DMS53 treated with DMSO at 0.1 percent for 48 hours (cell line): ENCODE data around the gene IDNK.

Source experiments
- DNase-seq: peaks from one replicate; lab custom pipeline; 2025; ENCODE audit not compliant: unreplicated experiment; lab: John Stamatoyannopoulos, UW

The IDNK gene

DNA sequence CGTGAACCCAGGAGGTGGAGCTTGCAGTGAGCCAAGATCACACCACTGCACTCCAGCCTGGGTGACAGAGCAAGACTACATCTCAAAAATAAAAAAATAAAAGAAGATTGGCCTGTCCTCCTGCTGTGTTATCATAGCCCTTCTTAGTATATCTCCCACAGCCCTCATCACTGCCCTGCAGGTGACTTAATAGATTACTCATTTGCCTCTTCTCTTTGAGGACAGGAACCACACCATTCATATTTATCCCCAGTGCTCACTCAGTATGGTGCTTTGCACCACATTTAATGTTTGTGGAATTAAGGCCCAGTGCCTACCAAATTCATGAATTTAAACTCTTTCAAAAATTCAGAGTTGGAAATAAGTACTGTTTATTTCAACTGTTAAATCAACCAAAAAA lies 10.3 kb downstream of the IDNK start:
- no peak for DNase-seq

DNA sequence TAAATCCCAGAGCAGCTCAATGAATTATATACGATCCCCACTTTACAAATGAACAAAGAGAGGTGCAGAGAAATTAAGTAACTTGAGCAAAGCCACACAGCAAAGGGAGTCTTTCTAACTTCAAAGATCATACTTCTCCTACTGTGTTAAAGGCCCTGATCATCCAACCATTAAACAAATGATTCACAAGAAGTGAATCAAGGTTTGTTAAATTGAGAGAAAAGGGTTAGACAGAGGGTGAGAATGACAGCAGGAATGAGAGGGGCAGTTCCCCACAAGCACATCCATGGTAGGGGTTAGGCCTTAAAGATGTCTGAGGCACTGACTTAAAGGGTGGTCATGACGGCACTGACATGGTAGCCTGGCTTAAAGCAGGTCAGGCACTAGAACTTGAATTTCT lies 10.7 kb downstream of the IDNK start:
- no peak for DNase-seq

GRCh38 chr9:83636813-83637212 lies 13.9 kb downstream of the IDNK start:
- no peak for DNase-seq

- DNase-seq: no peak
Observed at GRCh38 chr9:83637389-83637788, 14.4 kb downstream of the IDNK start.

GRCh38 chr9:83639266-83639665 lies 16.3 kb downstream of the IDNK start:
- no peak for DNase-seq

DNA sequence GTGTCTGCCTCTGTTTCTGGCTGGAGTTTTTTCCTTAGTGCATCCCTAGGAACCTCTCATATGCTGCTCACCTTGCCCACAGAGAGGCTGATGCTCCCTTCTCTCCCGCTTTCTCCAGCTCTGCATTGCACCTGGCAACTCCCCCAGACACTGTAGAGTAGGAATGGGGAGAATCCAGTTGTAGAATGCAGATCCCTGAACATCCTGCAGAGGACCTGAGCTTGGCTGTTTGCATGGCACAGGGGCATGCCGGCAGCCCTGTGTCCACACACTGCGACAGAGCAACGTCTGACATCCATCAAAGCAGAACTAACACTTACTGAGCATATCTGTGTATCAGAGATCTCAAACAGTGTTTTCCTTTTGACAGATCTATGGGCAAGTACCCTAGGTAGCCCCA lies 19.9 kb downstream of the IDNK start:
- DNase-seq: no peak

GRCh38 chr9:83646500-83647239 lies 23.7 kb downstream of the IDNK start:
- DNase-seq: no peak

DNA sequence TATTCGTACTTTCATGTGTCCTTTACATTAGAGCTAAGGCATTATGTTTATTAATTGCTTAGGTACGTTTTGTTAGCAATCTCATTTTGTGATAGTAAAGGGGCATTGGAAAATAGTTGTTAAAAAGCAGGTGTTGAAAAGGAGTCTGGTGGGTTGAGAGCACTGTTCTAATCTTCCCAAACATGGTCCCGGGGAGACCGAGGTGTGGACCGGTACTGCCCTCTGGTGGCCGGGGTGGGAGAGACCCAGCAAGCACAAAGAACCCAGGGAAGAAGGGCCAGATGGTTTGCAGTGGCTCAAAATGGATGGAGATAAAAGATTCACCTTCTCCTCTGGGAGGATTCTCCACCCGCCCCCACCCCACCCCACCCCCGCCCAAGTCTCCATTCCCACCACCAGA lies 26.1 kb downstream of the IDNK start:
- no peak for DNase-seq

DNA sequence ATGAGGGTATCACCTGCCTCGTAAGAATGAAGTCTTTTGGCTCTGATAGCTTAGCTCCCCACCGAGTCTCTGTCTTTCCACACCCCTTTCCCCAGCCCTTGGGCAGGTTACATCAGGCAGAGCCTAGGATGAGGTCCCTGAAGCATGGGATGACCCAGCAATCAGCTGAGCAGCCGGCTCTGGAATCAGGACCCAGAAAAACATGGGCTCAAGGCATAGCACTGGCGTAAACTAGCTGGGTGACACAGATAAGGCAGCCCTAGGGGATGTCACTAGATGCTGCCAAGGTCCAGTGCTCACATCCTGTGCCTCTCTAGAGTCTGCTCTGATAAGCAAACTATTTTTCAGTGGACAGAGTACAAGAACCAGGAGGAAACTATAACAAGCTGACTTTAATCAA lies 26.6 kb downstream of the IDNK start:
- DNase-seq: no peak

- no peak for DNase-seq
Observed at GRCh38 chr9:83651558-83651957, 28.6 kb downstream of the IDNK start.

DNA sequence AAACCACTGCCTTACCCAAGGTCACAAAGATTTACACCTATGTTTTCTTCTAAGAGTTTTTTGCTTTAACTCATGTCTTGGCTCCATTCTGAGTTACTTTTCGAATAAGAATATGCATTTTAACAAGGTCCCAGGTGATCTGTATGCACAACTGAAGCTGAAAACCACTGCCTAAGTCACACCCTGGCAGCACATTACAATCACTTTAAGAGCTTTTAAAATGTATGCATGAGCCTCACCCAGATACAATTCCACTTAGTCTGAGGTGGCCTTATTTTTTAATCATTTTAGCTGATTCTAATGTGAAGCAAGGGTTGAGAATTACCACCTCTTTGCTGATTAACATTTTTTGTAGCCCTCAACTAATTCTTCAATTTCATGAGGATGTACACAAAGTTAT lies 29.5 kb downstream of the IDNK start:
- no peak for DNase-seq

DNA sequence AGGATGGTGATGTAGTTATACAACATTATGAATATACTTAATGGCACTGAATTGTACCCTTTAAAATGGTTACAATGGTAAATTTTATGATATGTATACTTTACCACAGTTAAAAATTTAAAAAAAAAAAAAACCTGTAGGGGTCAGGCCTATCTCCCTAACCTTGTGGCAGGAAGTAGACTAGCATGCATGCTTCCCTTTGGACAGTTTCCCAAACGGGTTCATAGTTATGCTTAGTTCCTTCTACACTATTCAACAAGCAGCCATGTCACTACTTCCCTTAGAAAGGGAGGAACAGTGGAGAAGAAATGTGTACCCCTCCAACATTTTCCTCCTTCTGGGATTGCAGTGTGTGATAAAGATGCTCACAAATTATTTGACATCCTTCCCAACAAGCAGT lies 32.5 kb downstream of the IDNK start:
- DNase-seq: no peak

DNA sequence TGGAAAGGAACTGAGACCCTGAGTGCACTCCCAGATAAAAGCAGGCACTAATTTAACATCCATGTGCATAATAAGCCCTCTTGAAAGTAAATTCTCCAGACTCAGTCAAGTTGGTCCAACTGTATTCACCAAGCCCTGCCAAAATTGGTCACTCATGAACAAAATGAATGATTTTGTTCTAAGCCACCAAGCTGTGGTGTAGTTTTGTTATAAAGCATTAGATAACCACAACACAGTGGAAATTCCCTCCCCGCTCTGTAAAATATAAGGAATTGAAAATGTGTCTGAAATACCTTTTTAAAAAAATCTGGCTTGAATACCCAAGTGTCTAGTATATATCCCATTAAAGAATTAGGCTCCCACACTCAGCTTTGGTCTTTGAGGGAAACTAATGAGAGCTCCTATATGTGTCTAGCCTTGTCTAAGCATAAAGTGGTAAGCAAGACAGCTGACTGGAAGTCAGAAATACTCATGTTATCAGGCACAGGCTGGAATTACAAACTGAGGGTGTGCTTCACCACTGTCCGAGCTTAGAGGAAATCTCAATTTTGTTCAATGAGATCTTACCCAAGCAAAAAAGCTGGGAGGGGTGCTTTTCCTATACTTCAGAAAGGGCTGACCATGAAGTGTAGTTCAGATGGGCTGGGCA lies 33.2 kb downstream of the IDNK start:
- no peak for DNase-seq

GRCh38 chr9:83656952-83657351 lies 34.0 kb downstream of the IDNK start:
- DNase-seq: no peak

DNA sequence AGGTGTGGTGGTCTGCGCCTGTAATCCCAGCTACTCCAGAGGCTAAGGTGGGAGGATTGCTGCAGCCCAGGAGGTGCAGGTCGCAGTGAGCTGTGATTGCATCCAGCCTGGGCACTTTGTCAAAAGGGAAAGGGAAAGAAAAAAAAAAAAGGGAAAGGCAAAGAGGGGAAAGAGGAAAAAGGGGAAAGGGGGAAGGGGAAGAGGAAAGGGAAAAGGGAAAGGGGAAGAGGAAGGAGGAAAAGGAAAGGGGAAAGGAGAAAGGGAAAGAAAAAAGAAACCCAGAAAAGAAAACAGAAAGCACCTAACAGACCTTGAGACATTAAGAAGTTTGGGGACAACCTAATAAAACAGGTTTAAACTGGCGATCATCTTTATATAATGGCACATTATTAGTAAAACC lies 40.0 kb downstream of the IDNK start:
- no peak for DNase-seq

DNA sequence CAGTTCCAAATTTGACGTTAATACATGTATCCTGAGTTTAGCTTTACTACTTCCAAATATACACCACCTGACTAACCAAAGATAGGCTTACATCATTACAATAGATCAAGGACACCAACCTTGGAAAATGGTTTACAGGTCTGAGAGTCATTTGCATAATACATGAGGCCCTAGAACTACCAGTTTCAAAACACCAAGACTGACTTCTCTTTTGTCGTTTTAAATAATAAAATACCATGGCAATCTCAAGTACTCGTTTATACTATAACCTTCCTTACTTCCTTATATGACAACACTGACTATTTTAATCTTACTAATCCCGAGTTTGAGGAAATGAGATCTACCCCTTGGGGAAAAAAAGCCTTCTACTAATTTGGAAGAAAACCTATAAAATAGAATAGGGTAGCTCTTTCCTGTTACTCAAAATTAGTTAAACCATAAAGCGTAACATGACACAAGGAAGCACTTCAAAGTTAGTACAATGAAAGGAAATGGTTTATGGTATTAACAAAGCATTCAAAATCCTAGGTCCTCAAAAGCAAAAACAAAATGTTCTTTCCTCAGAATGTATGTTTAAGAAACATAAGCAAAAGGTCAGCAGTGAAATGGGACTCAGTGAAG lies 42.7 kb downstream of the IDNK start:
- DNase-seq: no peak

GRCh38 chr9:83669067-83669466 lies 46.1 kb downstream of the IDNK start:
- no peak for DNase-seq

DNA sequence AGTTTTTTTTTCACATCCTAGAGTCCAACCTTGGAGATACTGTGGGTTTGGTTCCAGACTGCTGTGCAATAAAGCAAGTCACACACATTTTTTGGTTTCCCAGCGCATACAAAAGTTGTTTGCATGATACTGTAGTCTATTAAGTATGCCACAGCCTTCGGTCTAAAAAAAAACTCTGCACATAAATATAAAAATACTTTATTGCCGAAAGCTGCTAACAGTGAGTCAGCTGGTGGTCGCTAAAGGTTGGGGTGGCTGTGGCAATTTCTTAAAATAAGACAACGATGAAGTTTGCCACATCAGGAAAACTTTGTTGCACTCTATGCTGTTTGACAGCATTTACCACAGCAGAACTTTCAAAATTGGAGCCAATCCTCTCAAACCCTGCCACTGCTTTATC lies 47.4 kb downstream of the IDNK start:
- no peak for DNase-seq

- DNase-seq: no peak
Observed at GRCh38 chr9:83671451-83671850, 48.5 kb downstream of the IDNK start.

DNA sequence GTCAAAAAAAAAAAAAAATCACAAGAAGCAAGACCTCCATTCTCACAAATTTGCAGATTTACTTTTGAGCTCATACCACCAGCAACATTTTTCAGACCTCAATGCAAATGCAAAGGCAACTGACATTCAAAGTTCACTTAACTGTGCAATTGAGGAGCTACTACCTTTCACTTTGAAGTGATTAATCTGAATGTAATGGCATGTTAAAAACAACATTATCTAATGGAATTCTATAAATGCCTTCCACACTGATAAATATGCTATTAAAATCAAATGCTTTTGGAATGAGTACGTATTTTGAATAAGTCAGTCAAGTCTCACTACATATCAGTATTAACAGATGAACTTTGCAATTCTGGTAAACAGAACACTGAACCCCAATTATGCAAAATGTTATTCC lies 52.5 kb downstream of the IDNK start:
- DNase-seq: no peak

DNA sequence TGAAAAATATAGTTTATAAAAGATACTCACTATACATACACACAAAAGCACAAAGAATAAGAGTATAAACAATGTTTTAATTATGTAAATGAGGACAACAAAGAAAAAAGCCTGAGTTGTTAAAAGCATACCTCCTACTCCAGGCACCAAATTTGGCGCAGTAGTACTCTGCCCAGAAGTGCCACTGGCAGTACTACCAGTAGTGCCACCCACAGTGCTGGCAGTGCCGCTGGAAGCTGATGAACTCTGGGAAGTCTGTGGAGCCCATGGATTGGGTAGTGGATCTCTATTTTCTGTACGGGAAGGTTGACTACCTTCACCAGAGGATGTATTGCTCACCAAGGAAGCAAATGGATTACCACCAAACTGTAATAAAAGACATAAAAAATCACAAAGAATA lies 54.7 kb downstream of the IDNK start:
- DNase-seq: no peak

- no peak for DNase-seq
Observed at GRCh38 chr9:83680233-83680632, 57.3 kb downstream of the IDNK start.

DNA sequence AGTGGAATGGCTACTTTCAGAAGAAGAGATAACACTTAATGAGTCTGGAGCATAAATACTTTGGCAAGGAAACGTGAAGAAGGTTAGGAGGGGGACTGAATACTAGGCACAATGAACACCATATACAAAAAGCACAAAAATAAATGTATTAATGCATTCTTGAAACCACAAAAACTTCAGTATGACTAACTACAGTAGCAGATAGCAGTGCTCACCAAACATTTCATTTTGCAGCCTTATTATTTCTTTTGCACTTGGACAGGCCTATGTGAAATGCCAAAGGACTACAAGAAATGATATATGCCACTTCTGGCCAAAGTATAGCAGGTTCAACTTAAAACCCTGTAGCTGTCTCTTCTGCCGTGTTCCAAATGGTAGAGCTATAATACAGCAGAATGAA lies 58.5 kb downstream of the IDNK start:
- no peak for DNase-seq
